Fibroblast of skin of back (primary cell): Measurements from ENCODE around the gene RASL11B. TPM values are rescaled to one million over a fixed set of nuclear protein-coding genes. Genes with fewer than 3 reads are reported as not detected.
"Not testable (repeated sequence)": the region's sequence is repeated elsewhere in the genome, so short reads cannot be mapped to it uniquely, and the experiment has no call there.

Experiments
- DNase-seq: peaks from one replicate; pipeline ENCODE4 v3.0.0-alpha.2; 2013
- polyA plus RNA-seq, 2 experiments: library from polyadenylated mRNA; unstranded; fragments of 120-200 nt; gene quantifications; one replicate each; pipeline ENCODE4 v1.2.1, GENCODE V29; 2013; ENCODE audit not compliant: insufficient read length in 2 of 2

RASL11B gene
- polyA plus RNA-seq (2013, experiment 1 of 2; ENCODE audit: insufficient read length): 0.10 TPM
- polyA plus RNA-seq (2013, experiment 2 of 2; ENCODE audit: insufficient read length): 0.14 TPM

GRCh38 chr4:52861879-52862616 is at the start of gene RASL11B:
RASL11B (plus strand) TSS chr4:52862317; CDS start chr4:52862508, 191 bp downstream.
- peak; percentile 71 for DNase-seq

GRCh38 chr4:52813546-52813945 is 48.6 kb upstream of the RASL11B start:
- no peak for DNase-seq

GRCh38 chr4:52822583-52822971 is 39.5 kb upstream of the RASL11B start:
- no peak for DNase-seq

- DNase-seq: no peak
Observed at GRCh38 chr4:52822972-52823701, 39.0 kb upstream of the RASL11B start.

GRCh38 chr4:52823702-52824092 is 38.4 kb upstream of the RASL11B start:
- no peak for DNase-seq

GRCh38 chr4:52824270-52824602 is 37.9 kb upstream of the RASL11B start:
- no peak for DNase-seq

- peak; percentile 38 for DNase-seq
Observed at GRCh38 chr4:52824603-52825459, 37.3 kb upstream of the RASL11B start.

- no peak for DNase-seq
Observed at GRCh38 chr4:52825460-52826090, 36.5 kb upstream of the RASL11B start.

- DNase-seq: no peak
Observed at GRCh38 chr4:52833941-52834525, 28.1 kb upstream of the RASL11B start.

GRCh38 chr4:52834641-52835456 is 27.3 kb upstream of the RASL11B start:
- DNase-seq: not testable (repeated sequence)

GRCh38 chr4:52836120-52836519 is 26.0 kb upstream of the RASL11B start:
- no peak for DNase-seq

- no peak for DNase-seq
Observed at GRCh38 chr4:52836678-52837077, 25.4 kb upstream of the RASL11B start.

GRCh38 chr4:52837716-52838558 is 24.2 kb upstream of the RASL11B start:
- peak; percentile 90 for DNase-seq

GRCh38 chr4:52838729-52839586 is 23.2 kb upstream of the RASL11B start:
- no peak for DNase-seq

- no peak for DNase-seq
Observed at GRCh38 chr4:52840531-52841370, 21.4 kb upstream of the RASL11B start.

GRCh38 chr4:52841682-52842456 is 20.2 kb upstream of the RASL11B start:
- DNase-seq: peak; percentile 36

- DNase-seq: no peak
Observed at GRCh38 chr4:52842792-52843191, 19.3 kb upstream of the RASL11B start.
